ENCODE results near the gene NEK1. TPM values are rescaled to one million over a fixed set of nuclear protein-coding genes. Genes with fewer than 3 reads are reported as not detected.
"Not testable (repeated sequence)": the region's sequence is repeated elsewhere in the genome, so short reads cannot be mapped to it uniquely, and the experiment has no call there.

NEK1 gene
- total RNA-seq, 1 experiment from 2014 or later, result 18.6 TPM

- Histone ChIP-seq H3K9me3 (ENCODE audit: insufficient read depth, low read depth) (no peaks in the 10 kb centered on the region), H2AFZ (no peak overlapping the region), H4K20me1 (ENCODE audit: insufficient read depth) (no peaks in the 10 kb centered on the region), H3K4me1 (replicated peaks; ENCODE audit: insufficient read depth) (no peaks in the 10 kb centered on the region), H3K27ac (no peak overlapping the region), H3K36me3 (ENCODE audit: low read depth) (no peaks in the 10 kb centered on the region), H3K4me3 (no peak overlapping the region), H3K27me3 (ENCODE audit: insufficient read depth, low read depth) (no peaks in the 10 kb centered on the region), H3K4me2 (no peak overlapping the region), H3K9me2 (ENCODE audit: insufficient read depth) (no peaks in the 10 kb centered on the region), H3F3A (ENCODE audit: insufficient read depth, low read depth) (no peaks in the 10 kb centered on the region), H3K79me2 (ENCODE audit: low read depth) (no peaks in the 10 kb centered on the region)
- intact Hi-C loops (cut with micrococcal nuclease; ENCODE audit: unreplicated experiment), result no loop called here
- POLR2A ChIA-PET (ENCODE audit: unreplicated experiment), result no interaction called here
- TF ChIP-seq EZH2 (IDR thresholded peaks at IDR 0.05; ENCODE audit: low read depth), result no peak
- no peak for TF ChIP-seq CTCF (conservative IDR thresholded peaks at IDR 0.05)
- peak in 1 of 2 experiments; percentile 45 for DNase-seq
- CTCF ChIA-PET, result no interaction called here
- no TSS peak for BruUV-seq (replicated peaks)
Observed at GRCh38 chr4:169557061-169557636, 55.2 kb downstream of the NEK1 start.

GRCh38 chr4:169546548-169546947 is 65.8 kb downstream of the NEK1 start:
- CTCF ChIA-PET, result not testable (repeated sequence)

GRCh38 chr4:169540774-169541173 is 71.6 kb downstream of the NEK1 start:
- ChIA-PET POLR2A (ENCODE audit: unreplicated experiment) (no interaction called here), CTCF (no interaction called here)
- Histone ChIP-seq H3K9me2 (ENCODE audit: insufficient read depth) (no peaks in the 10 kb centered on the region), H3K27me3 (ENCODE audit: insufficient read depth, low read depth) (no peaks in the 10 kb centered on the region), H3K79me2 (ENCODE audit: low read depth) (no peaks in the 10 kb centered on the region), H4K20me1 (ENCODE audit: insufficient read depth) (no peaks in the 10 kb centered on the region), H3K27ac (no peak overlapping the region), H3K4me3 (no peak overlapping the region), H3K9me3 (ENCODE audit: insufficient read depth, low read depth) (no peaks in the 10 kb centered on the region), H3K4me2 (no peak overlapping the region), H3K4me1 (replicated peaks; ENCODE audit: insufficient read depth) (no peaks in the 10 kb centered on the region), H3F3A (ENCODE audit: insufficient read depth, low read depth) (no peaks in the 10 kb centered on the region), H2AFZ (no peak overlapping the region), H3K36me3 (ENCODE audit: low read depth) (no peaks in the 10 kb centered on the region)
- no TSS peak for BruUV-seq (replicated peaks)
- TF ChIP-seq CTCF (conservative IDR thresholded peaks at IDR 0.05), result no peak
- TF ChIP-seq EZH2 (IDR thresholded peaks at IDR 0.05; ENCODE audit: low read depth), result no peak
- intact Hi-C loops (cut with micrococcal nuclease; ENCODE audit: unreplicated experiment), result no loop called here
- no peak for DNase-seq

More at GRCh38 chr4:169546548-169546947, 65.8 kb downstream of the NEK1 start:
- H3K27me3 ChIP-seq (ENCODE audit: insufficient read depth, low read depth); H3K9me2 ChIP-seq (ENCODE audit: insufficient read depth); H3F3A ChIP-seq (ENCODE audit: insufficient read depth, low read depth); H3K27ac ChIP-seq; DNase-seq; H4K20me1 ChIP-seq (ENCODE audit: insufficient read depth); BruUV-seq (replicated peaks); H3K4me1 ChIP-seq (replicated peaks; ENCODE audit: insufficient read depth); POLR2A ChIA-PET (ENCODE audit: unreplicated experiment); H2AFZ ChIP-seq; H3K79me2 ChIP-seq (ENCODE audit: low read depth); H3K4me2 ChIP-seq; H3K9me3 ChIP-seq (ENCODE audit: insufficient read depth, low read depth); intact Hi-C loops (cut with micrococcal nuclease; ENCODE audit: unreplicated experiment); H3K4me3 ChIP-seq; H3K36me3 ChIP-seq (ENCODE audit: low read depth): not testable (repeated sequence)

GRCh38 chr4:169530048-169530447 is 82.3 kb downstream of the NEK1 start:
- POLR2A ChIA-PET (ENCODE audit: unreplicated experiment), result no interaction called here
- no TSS peak for BruUV-seq (replicated peaks)
- Histone ChIP-seq H3K4me2 (no peak overlapping the region), H3K4me3 (no peak overlapping the region), H3K36me3 (ENCODE audit: low read depth) (no peaks in the 10 kb centered on the region), H3K4me1 (replicated peaks; ENCODE audit: insufficient read depth) (no peaks in the 10 kb centered on the region), H3K27me3 (ENCODE audit: insufficient read depth, low read depth) (no peaks in the 10 kb centered on the region), H2AFZ (no peak overlapping the region), H3K9me3 (ENCODE audit: insufficient read depth, low read depth) (no peaks in the 10 kb centered on the region), H3K27ac (no peak overlapping the region), H3K9me2 (ENCODE audit: insufficient read depth) (no peaks in the 10 kb centered on the region), H4K20me1 (ENCODE audit: insufficient read depth) (no peaks in the 10 kb centered on the region), H3K79me2 (ENCODE audit: low read depth) (no peaks in the 10 kb centered on the region), H3F3A (ENCODE audit: insufficient read depth, low read depth) (no peaks in the 10 kb centered on the region)
- TF ChIP-seq EZH2 (IDR thresholded peaks at IDR 0.05; ENCODE audit: low read depth) (no peak), CTCF (conservative IDR thresholded peaks at IDR 0.05) (no peak)
- CTCF ChIA-PET, result no interaction called here
- DNase-seq, result no peak
- intact Hi-C loops (cut with micrococcal nuclease; ENCODE audit: unreplicated experiment), result no loop called here

Measured in PC-9 (cell line).